Thyroid gland (tissue), 4 donors: ENCODE data around the gene HOXC11.

Experiments
- CTCF ChIP-seq, 6 experiments: fragments of 200-600 bp in 3 of 6; fragments of 450-650 bp in 3 of 6; sonication (generic) in 3 of 6; IDR thresholded peaks; one replicate each; pipeline ENCODE4 v1.5.1; 2016 to 2019; ENCODE audit warnings: antibody characterized with exemption in 6 of 6, mild to moderate bottlenecking in 2 of 6, inconsistent platforms in 1 of 6, moderate library complexity in 1 of 6
- POLR2A ChIP-seq, 2 donors: fragments of 450-650 bp; IDR thresholded peaks; one replicate each; pipeline ENCODE4 v1.6.1; 2017; ENCODE audit warnings: antibody characterized with exemption in 2 of 2, mild to moderate bottlenecking in 2 of 2, moderate library complexity in 1 of 2

DNA sequence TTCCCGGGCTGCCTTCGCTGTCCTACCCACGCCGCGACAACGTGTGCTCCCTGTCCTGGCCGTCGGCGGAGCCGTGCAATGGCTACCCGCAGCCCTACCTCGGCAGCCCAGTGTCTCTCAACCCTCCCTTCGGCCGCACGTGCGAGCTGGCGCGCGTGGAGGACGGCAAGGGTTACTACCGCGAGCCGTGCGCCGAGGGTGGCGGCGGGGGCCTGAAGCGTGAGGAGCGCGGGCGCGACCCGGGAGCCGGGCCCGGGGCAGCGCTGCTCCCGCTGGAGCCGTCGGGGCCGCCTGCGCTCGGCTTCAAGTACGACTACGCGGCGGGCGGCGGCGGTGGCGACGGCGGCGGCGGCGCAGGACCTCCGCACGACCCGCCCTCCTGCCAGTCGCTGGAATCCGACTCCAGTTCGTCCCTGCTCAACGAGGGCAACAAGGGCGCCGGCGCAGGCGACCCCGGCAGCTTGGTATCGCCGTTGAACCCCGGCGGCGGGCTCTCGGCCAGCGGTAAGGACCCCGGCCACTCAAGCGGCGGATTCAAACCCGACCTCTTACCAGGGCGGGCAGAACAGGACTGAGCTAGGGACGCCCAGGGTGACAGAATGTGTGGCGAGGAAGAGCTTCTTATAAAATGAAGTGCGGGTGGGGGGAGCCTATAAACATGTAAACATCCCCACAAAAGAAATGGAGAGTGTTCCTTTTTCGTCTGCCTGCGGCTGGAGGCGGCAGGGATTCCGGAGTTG lies 17.7 kb upstream of the HOXC11 start:
- no peak for TF ChIP-seq CTCF (IDR thresholded peaks at IDR 0.05)
- no peak for TF ChIP-seq POLR2A (IDR thresholded peaks at IDR 0.05)
